22Rv1 (cell line): Measurements from ENCODE around the gene YIPF1.
"Not testable (repeated sequence)": the region's sequence is repeated elsewhere in the genome, so short reads cannot be mapped to it uniquely, and the experiment has no call there.

ENCODE experiments used
- H3K27ac ChIP-seq: fragments of 450-650 bp; 2 replicates; pipeline ENCODE4 v1.5.1; 2017
- ZFX ChIP-seq: fragments of 450-650 bp; IDR thresholded peaks from 2 replicates; pipeline ENCODE4 v1.6.1; 2017; ENCODE audit warnings: antibody characterized with exemption, borderline replicate concordance
- TF ChIP-seq, protein P1 (sequence below): fragments of 450-650 bp; IDR thresholded peaks from 2 replicates; pipeline ENCODE4 v1.5.1; 2017; ENCODE audit warnings: mild to moderate bottlenecking

Gene YIPF1

DNA sequence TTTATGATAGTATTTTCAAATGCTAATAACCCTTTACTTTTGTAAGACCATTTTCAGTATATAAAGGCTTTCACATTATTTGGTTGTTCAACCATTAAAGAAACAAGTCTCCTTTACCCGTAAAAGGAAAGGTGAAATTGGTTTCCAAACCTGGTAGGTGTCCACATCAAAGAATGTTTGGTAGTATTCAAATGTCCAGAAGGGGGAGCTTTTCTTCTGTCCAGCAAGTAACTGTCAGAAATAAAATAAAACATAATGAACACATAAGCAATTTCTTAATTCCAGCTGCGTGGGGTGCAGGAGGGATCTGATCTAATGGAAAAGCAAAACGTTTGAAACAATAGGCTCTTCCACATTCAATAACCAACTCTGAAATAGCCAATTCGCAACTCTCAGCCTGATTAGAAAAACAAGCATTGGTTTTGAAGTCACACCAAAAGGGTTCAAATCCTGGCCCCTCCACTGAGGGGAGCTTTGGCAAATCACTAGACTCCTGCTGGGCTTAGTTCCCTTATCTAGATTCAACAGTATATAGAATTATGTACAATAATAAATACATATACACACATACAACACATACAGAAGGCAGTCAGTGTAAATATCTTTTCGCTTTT is 11.0 kb downstream of the YIPF1 start:
- TF ChIP-seq ZFX, result no peak
- TF ChIP-seq, protein P1, sequence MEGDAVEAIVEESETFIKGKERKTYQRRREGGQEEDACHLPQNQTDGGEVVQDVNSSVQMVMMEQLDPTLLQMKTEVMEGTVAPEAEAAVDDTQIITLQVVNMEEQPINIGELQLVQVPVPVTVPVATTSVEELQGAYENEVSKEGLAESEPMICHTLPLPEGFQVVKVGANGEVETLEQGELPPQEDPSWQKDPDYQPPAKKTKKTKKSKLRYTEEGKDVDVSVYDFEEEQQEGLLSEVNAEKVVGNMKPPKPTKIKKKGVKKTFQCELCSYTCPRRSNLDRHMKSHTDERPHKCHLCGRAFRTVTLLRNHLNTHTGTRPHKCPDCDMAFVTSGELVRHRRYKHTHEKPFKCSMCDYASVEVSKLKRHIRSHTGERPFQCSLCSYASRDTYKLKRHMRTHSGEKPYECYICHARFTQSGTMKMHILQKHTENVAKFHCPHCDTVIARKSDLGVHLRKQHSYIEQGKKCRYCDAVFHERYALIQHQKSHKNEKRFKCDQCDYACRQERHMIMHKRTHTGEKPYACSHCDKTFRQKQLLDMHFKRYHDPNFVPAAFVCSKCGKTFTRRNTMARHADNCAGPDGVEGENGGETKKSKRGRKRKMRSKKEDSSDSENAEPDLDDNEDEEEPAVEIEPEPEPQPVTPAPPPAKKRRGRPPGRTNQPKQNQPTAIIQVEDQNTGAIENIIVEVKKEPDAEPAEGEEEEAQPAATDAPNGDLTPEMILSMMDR, result peak; percentile 85
- no peak overlapping the region for H3K27ac ChIP-seq

DNA sequence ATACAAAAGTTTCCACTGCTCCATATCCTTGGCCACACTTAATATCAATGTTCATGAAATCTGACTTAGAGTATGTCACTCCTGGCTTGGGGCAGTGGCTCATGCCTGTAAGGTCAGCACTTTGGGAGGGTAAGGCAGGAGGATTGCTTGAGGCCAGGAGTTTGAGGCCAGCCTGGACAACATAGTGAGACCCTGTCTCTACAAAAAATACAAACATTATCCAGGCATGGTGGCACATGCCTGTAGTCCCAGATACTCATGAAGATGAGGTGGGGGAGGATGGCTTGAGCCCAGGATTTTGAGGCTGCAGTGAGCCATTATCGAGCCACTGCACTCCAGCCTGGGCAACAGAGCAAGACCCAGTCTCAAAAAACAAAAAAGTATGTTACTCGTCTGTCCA is 14.4 kb downstream of the YIPF1 start:
- not testable (repeated sequence) for H3K27ac ChIP-seq

DNA sequence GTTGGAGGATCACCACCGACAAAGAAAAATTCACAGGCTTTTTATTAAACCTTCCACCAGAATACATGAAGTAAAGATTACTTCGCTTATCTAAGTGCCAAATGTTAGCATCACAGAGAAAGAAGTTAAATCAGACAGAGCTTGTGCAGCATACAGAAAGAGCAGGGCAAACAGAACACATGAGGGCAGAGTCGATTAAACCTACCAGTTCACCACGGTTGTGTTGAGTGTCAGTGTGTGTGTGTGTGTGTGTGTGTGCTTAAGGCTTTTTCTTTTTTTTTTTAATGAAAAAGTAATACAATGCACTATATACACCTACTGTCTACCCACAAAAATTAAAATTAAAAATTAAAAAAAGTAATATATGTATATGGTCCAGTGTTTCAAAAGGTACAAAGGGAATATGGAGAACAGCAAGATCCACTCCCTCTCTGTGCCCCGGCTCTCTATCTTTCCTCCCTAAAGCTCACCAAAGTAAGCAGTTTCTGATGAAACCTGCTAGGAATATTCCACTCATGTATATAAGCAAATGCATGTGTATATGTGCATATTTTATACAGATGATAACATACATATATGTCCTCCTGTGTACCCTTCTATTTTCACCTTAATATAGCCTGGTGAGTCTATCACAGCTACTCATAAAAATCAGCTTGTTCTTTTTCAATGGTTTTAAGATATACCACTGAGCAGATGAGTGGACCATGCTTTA is 17.7 kb downstream of the YIPF1 start:
- no peak overlapping the region for H3K27ac ChIP-seq
- TF ChIP-seq, protein P1, result no peak
- TF ChIP-seq ZFX, result no peak

DNA sequence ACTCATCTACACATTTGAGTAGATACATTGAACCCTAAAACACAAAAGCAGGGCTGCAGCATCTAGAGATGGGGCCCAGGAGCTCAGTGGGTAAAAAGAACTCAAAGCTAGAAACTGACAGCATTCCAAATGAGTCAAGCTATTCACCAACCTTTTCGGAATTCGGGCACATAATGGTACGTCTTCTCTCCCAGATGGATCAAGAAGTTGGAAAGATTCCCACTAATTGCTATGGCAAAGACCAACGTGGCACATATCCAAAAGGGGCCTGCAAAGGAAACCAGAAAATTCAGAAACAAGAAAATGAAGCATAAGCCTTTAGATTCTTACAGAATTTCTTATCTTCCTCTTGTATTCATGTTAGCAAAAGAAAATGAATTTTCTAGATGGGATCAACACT is 18.4 kb downstream of the YIPF1 start:
- no peak for TF ChIP-seq ZFX
- TF ChIP-seq, protein P1, result no peak
- no peak overlapping the region for H3K27ac ChIP-seq

DNA sequence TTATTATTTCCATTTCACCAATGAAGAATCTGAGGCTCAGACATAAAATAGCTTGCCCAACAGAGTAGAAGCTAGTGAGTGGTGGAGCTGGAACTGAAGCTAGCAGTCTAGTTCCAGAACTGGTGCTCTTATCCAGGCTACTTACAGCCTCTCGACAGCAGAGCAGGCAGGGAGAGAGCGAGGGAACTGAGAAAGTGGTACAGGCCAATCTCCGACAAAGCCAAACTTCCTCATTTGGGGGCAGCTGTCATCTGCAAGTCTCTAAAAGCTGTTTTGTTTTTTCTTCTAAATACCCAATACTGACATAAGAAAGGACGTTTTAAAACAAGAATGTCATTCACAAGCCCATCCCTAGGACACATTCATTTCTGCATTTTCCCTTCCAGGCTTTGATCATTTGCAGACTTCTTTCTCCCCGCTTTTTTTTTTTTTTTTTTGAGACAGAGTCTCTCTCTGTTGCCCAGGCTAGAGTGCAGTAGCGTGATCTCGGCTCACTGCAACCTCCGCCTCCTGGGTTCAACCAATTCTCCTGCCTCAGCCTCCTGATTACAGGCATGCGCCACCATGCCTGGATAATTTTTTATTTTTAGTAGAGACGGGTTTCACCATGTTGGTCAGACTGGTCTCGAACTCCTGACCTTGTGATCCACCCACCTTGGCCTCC is 20.0 kb downstream of the YIPF1 start:
- H3K27ac ChIP-seq, result no peak overlapping the region
- TF ChIP-seq ZFX, result no peak
- TF ChIP-seq, protein P1, result no peak

DNA sequence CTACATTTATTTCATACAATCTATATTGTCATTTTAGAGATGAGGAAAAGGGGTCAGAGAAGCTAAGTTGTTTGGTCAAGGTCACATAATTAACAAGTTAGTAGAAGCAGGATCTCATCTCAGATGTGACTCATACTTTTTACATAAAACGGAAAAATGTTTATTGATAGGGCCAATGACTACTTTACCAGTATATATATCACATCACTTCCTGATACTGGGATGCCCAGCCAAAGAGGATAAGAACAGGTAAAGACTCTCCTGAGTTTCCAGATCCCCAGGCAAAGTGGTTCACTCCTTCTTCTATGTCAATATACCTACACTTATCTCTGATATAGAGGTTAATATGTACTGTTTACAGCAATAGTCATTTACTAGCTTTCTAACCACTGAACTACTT is 21.0 kb downstream of the YIPF1 start:
- H3K27ac ChIP-seq, result no peak overlapping the region
- no peak for TF ChIP-seq ZFX

DNA sequence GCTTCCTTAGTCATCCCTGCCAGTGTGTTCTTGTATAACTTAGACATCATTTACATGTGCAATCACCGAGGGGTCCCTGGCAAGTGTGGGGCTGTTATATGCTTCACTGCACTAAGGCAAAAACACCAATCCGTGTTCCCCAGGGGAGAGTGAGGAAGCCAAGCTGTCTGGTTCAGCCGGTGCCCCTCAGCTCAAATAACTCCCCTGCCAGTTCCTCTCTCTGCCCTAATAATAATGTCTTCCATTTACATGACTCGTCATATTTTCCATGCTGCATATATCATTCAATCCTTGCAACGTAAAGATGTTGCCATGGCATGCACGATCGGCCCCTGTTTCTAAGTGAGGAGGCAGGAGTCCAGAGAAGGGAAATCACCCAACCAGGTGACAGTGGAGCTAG is 27.1 kb downstream of the YIPF1 start:
- TF ChIP-seq ZFX, result no peak
- TF ChIP-seq, protein P1, result no peak
- H3K27ac ChIP-seq, result no peak overlapping the region

DNA sequence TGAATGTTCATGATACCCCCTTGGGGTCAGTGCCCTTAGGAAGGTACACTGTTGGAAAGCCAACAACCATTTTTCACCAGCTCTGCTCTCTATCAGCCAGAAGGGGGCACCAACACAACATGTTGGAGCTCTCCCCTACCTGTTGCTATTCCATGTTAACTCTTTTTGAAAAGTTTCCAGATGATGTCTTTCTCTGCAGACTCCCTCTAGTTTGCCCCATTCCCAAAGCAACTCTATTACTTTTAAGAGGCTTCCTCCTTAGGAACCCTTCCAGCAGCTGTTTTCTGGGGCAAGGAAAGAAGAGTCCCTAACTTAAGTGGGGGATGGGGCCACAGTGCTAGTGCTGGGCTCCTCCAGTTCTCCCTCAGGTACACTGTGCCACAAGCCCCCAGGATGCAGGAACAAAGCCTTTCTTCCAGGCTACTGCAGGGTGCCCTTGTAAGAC is 28.6 kb downstream of the YIPF1 start:
- TF ChIP-seq, protein P1, result peak; percentile 89
- TF ChIP-seq ZFX, result no peak
- no peak overlapping the region for H3K27ac ChIP-seq
